ENCODE results near the gene TCF12.
"Not testable (repeated sequence)": the region's sequence is repeated elsewhere in the genome, so short reads cannot be mapped to it uniquely, and the experiment has no call there.

The TCF12 gene

DNA sequence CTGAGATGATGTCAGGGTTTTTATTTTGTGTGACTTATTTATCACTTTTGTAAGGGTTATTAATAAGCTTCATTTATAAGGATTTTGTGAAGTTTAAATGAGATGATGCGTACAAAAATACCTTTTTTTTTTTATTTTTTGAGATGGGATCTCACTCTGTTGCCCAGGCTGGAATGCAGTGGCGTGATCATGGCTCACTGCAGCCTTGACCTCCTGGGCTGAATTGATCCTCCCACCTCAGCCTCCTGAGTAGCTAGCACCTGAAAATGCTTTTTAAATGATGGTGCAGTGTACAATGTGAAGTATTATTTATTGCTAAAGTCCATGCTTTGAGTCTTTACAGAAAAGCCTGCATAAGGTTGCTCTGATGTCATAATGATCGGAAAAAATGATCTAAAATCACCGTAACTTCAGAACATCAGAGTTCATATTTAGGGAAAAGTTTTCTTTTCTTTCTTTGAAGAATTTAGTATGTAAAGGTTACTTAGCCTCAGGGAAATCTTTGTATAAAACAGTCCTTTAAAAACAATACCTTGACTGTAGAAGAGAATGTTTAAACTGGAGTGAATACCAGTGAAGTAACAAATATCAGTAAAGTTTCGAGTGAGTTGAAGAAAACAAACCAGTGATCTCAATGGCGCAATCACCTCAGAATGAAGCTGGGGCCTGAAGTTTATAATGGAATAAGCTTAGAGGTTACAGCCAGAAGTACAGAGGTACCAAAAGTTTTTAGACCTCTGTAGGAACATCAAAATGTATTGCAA, 29.7 kb downstream of the TCF12 start:
- Mint-ChIP-seq H3K36me3 (ENCODE audit: low read depth) (peaks cover 49% of the 10 kb centered on the region), H3K9me3 (peaks cover 12% of the 10 kb centered on the region), H3K4me1 (ENCODE audit: low read depth) (peaks cover 32% of the 10 kb centered on the region), H3K4me3 (no peak overlapping the region), H3K27me3 (no peaks in the 10 kb centered on the region), H3K27ac (no peak overlapping the region)
- DNase-seq: no peak

DNA sequence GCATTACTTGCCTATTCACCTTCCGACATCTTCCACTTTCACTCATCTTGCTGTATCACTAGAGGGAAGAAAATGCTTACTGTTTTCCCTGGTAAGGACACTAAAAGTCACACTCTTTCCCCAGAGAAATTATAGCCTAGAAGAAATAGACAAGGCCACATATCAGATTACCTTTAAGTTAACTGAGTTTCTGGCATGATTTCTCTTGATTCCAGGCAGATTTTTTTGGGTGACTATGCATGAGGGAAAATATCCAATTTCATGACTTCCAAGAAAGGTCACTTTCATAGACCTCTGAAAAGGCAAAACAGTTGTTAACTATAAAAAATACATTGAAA, 30.3 kb downstream of the TCF12 start:
- H3K27me3 Mint-ChIP-seq: no peaks in the 10 kb centered on the region
- H3K4me3 Mint-ChIP-seq: no peak overlapping the region
- peaks cover 50% of the 10 kb centered on the region for H3K36me3 Mint-ChIP-seq (ENCODE audit: low read depth)
- H3K9me3 Mint-ChIP-seq: peaks cover 12% of the 10 kb centered on the region
- H3K27ac Mint-ChIP-seq: no peak overlapping the region
- peaks cover 32% of the 10 kb centered on the region for H3K4me1 Mint-ChIP-seq (ENCODE audit: low read depth)
- no peak for DNase-seq

DNA sequence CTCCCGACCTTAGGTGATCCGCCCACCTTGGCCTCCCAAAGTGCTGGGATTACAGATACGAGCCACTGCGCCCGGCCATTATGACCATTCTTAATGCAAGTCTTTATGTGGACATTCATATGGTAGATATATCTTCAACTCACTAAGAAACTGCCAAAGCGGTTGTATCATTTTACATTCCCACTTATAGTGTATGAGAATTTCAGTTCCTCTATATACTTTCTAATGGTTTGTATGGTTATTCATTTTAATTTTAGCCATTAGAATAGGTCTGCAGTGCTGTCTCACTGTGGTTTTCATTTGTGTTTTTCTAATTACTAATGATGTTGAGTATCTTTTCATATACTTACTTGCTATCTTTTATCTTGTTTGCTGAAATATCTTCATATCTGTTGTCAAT, 32.5 kb downstream of the TCF12 start:
- DNase-seq: no peak
- Mint-ChIP-seq H3K4me1 (ENCODE audit: low read depth) (peaks cover 33% of the 10 kb centered on the region), H3K27ac (no peak overlapping the region), H3K9me3 (peaks cover 19% of the 10 kb centered on the region), H3K36me3 (ENCODE audit: low read depth) (peaks cover 47% of the 10 kb centered on the region), H3K4me3 (no peak overlapping the region), H3K27me3 (no peaks in the 10 kb centered on the region)

- H3K4me1 Mint-ChIP-seq (ENCODE audit: low read depth): peaks cover 28% of the 10 kb centered on the region
- no peak for DNase-seq
- H3K36me3 Mint-ChIP-seq (ENCODE audit: low read depth): peaks cover 46% of the 10 kb centered on the region
- no peak overlapping the region for H3K4me3 Mint-ChIP-seq
- H3K27ac Mint-ChIP-seq: no peak overlapping the region
- H3K9me3 Mint-ChIP-seq: peaks cover 19% of the 10 kb centered on the region
- no peaks in the 10 kb centered on the region for H3K27me3 Mint-ChIP-seq
Observed at GRCh38 chr15:56953790-56954189, 35.3 kb downstream of the TCF12 start.

- Mint-ChIP-seq H3K36me3 (ENCODE audit: low read depth) (peaks cover 41% of the 10 kb centered on the region), H3K9me3 (peaks cover 19% of the 10 kb centered on the region), H3K4me1 (ENCODE audit: low read depth) (peaks cover 31% of the 10 kb centered on the region)
- H3K27me3 Mint-ChIP-seq, DNase-seq, H3K4me3 Mint-ChIP-seq, H3K27ac Mint-ChIP-seq: not testable (repeated sequence)
Observed at GRCh38 chr15:56955011-56955410, 36.6 kb downstream of the TCF12 start.

GRCh38 chr15:56956538-56956937, 38.1 kb downstream of the TCF12 start:
- Mint-ChIP-seq H3K27me3 (no peaks in the 10 kb centered on the region), H3K9me3 (peaks cover 19% of the 10 kb centered on the region), H3K27ac (no peak overlapping the region), H3K36me3 (ENCODE audit: low read depth) (peaks cover 33% of the 10 kb centered on the region), H3K4me3 (no peak overlapping the region), H3K4me1 (ENCODE audit: low read depth) (peaks cover 34% of the 10 kb centered on the region)
- no peak for DNase-seq

DNA sequence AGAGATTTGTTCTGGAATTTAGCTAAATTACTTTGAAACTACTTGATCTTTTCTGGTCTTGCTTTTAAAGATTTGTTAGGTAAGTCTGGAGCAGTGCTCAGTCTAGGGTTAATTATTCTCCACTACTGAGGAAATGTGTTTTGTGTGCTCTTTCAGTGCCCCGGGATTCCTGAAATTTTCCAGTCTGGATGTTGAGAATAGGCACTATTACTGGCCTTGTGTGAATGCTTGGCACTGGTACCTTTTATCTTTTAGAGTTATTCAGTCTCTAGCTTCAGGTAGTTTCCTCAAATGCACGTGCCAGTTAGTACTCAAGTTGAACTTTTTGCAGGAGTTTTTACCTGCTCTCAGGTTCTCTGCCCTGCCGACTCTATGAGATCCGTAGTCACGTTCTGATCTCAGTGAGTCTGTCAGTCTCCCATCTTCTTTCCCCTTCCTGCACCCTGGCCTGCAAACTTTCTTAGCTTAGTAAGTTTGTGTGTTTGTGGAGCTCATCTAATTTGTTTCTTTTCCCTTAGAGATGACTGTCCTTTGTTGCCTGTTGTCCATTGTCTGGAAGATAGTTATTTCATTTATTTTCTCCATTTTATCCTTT, 39.5 kb downstream of the TCF12 start:
- peaks cover 41% of the 10 kb centered on the region for H3K4me1 Mint-ChIP-seq (ENCODE audit: low read depth)
- peaks cover 19% of the 10 kb centered on the region for H3K9me3 Mint-ChIP-seq
- peaks cover 32% of the 10 kb centered on the region for H3K36me3 Mint-ChIP-seq (ENCODE audit: low read depth)
- DNase-seq: no peak
- no peak overlapping the region for H3K27ac Mint-ChIP-seq
- H3K27me3 Mint-ChIP-seq: no peaks in the 10 kb centered on the region
- no peak overlapping the region for H3K4me3 Mint-ChIP-seq

DNA sequence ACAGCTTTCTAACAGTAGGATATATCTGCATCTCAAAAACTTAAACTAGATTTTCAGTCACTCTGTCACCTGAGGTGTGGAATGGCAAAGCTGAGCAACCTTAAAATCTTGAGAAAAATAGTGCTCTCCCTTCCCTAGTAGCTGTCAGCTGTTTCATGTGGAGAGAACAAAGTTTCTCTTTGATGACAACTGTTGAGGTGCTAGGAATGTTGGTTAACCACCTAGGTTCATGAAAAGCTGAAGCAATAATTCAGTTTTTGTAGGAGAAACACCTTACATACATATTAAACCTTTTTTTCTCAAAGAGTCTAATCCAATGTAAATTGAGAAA, 40.8 kb downstream of the TCF12 start:
- no peak for DNase-seq
- Mint-ChIP-seq H3K27ac (no peak overlapping the region), H3K4me1 (ENCODE audit: low read depth) (peaks cover 52% of the 10 kb centered on the region), H3K9me3 (peaks cover 17% of the 10 kb centered on the region), H3K36me3 (ENCODE audit: low read depth) (peaks cover 27% of the 10 kb centered on the region), H3K4me3 (peak overlapping the region; percentile 15), H3K27me3 (no peaks in the 10 kb centered on the region)

DNA sequence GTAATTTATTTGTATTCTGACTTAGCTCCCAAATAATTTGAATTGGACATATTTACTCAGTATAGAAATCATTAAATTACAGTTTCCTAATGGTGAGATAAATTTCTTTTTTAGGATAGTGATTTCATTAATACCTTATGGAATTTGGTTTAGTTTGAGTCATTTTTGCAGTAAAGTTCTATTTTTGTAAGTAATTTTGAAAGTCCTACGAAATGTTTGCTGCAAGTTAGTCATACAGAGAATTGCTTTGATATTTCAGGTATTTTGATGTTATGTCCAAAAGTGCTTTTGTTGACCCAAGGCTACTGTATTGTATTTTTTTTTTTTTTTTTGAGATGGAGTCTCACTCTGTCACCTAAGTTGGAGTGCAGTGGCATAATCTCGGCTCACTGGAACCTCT, 41.7 kb downstream of the TCF12 start:
- no peak overlapping the region for H3K4me3 Mint-ChIP-seq
- DNase-seq: no peak
- H3K27ac Mint-ChIP-seq: no peak overlapping the region
- H3K27me3 Mint-ChIP-seq: no peaks in the 10 kb centered on the region
- peaks cover 60% of the 10 kb centered on the region for H3K4me1 Mint-ChIP-seq (ENCODE audit: low read depth)
- peaks cover 11% of the 10 kb centered on the region for H3K9me3 Mint-ChIP-seq
- H3K36me3 Mint-ChIP-seq (ENCODE audit: low read depth): peaks cover 19% of the 10 kb centered on the region

DNA sequence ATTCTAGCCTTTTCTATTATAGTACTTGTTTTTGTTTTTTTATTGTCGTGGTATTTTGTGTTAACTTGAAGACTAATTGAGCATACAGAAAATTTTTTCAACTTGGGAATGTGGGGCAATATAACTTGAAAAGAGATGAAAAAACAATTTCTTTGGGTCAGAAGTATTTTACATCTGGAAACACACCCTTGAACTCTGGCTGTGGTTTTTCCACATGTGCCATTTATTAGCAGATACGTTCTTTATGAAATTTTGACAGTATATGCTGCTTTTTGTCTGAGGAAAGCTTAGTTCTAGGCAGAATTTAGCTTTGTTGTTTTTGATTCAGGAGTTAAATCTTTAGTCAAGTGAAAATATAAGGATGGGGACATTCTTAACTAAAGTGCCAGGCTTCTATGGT, 44.7 kb downstream of the TCF12 start:
- Mint-ChIP-seq H3K36me3 (ENCODE audit: low read depth) (peaks cover 3% of the 10 kb centered on the region), H3K27me3 (no peaks in the 10 kb centered on the region), H3K27ac (no peak overlapping the region), H3K4me1 (ENCODE audit: low read depth) (peaks cover 64% of the 10 kb centered on the region), H3K9me3 (no peaks in the 10 kb centered on the region), H3K4me3 (no peak overlapping the region)
- no peak for DNase-seq

DNA sequence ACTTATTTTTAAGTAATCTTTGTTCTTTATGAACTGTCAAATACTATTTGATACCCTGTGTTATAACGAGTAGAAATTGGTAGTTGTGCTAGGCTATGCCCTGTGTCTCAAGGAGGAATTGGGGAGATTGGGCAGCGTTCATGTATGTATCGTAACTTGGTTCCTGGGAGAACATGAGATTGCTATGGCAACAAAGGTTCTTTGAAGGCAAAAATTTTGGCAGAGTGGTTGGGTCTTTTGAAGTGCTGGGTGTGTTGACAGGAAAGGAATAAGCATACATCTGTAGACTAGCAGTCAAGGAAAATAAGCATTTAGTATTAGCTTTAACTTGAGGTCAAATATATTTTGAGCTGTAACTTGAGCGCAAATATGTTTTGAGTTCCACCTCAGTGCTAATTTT, 45.3 kb downstream of the TCF12 start:
- H3K4me1 Mint-ChIP-seq (ENCODE audit: low read depth): peaks cover 65% of the 10 kb centered on the region
- no peaks in the 10 kb centered on the region for H3K27me3 Mint-ChIP-seq
- no peaks in the 10 kb centered on the region for H3K9me3 Mint-ChIP-seq
- no peak overlapping the region for H3K4me3 Mint-ChIP-seq
- H3K36me3 Mint-ChIP-seq (ENCODE audit: low read depth): peaks cover 3% of the 10 kb centered on the region
- H3K27ac Mint-ChIP-seq: no peak overlapping the region
- no peak for DNase-seq

GRCh38 chr15:56964182-56964581, 45.7 kb downstream of the TCF12 start:
- no peak overlapping the region for H3K4me3 Mint-ChIP-seq
- no peak for DNase-seq
- H3K27me3 Mint-ChIP-seq: no peaks in the 10 kb centered on the region
- no peaks in the 10 kb centered on the region for H3K9me3 Mint-ChIP-seq
- peak overlapping the region; percentile 19 for H3K27ac Mint-ChIP-seq
- peaks cover 65% of the 10 kb centered on the region for H3K4me1 Mint-ChIP-seq (ENCODE audit: low read depth)
- peaks cover 3% of the 10 kb centered on the region for H3K36me3 Mint-ChIP-seq (ENCODE audit: low read depth)

DNA sequence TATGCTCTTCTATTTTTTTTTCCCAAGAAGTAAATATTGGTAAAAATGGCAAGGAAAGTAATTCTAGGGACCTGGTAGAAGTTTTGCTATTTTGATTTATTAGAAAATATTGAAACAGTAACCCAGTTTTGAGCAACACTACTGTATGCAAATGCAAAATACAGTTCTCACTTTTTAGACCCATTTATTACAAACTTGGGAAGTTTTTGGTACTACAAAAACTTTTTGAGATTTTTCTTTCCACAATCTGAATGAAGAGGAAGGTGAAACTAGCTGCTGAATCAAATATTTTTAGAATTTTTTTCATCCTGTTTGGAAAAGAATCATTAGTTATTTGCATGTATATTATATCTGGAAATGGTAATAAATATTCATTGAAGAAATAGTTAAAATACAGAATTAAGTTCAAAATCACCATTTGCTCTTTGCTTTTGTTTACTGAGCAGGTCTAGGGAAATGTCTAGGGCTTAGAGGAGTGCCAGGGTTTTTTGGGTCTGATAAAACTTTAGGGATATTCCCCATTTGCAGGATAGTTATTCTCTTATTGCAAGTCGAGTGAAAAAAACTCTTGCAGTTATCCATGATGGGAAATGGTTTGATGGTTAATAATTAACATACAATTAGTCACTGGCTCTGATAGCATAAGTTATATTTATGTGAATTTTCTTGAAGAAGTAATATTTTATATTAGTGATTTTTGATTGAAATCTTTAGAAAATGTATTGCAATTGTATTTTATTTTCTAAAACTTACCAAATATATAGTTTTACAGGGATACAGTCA, 47.0 kb downstream of the TCF12 start:
- Mint-ChIP-seq H3K4me3 (no peak overlapping the region), H3K27me3 (no peaks in the 10 kb centered on the region), H3K4me1 (ENCODE audit: low read depth) (peaks cover 65% of the 10 kb centered on the region), H3K9me3 (no peaks in the 10 kb centered on the region), H3K27ac (no peak overlapping the region), H3K36me3 (ENCODE audit: low read depth) (peaks cover 4% of the 10 kb centered on the region)
- no peak for DNase-seq

GRCh38 chr15:56967336-56967735, 48.9 kb downstream of the TCF12 start:
- H3K27me3 Mint-ChIP-seq: no peaks in the 10 kb centered on the region
- no peaks in the 10 kb centered on the region for H3K9me3 Mint-ChIP-seq
- DNase-seq: no peak
- H3K4me3 Mint-ChIP-seq: no peak overlapping the region
- H3K36me3 Mint-ChIP-seq (ENCODE audit: low read depth): peaks cover 3% of the 10 kb centered on the region
- peaks cover 67% of the 10 kb centered on the region for H3K4me1 Mint-ChIP-seq (ENCODE audit: low read depth)
- no peak overlapping the region for H3K27ac Mint-ChIP-seq

DNA sequence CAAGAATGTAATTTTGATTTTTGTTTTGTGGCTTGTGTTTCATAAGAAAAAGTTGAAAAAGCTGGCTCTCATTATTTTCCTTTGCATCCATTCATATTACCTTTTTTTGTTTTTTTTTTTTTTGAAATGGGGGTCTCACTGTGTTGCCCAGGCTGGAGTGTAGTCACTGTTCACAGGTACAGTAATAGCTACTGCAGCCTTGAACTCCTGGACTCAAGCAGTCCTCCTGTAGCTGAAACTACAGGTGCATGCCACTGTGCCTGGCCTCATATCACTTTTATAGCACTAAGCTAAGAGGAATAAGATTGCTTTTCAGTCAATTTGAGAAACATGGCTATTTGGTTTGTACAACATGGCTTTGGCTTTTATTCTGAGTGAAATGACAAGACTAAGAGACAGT, 49.8 kb downstream of the TCF12 start:
- H3K27ac Mint-ChIP-seq: no peak overlapping the region
- H3K9me3 Mint-ChIP-seq: no peaks in the 10 kb centered on the region
- no peak overlapping the region for H3K4me3 Mint-ChIP-seq
- DNase-seq: no peak
- peaks cover 67% of the 10 kb centered on the region for H3K4me1 Mint-ChIP-seq (ENCODE audit: low read depth)
- H3K36me3 Mint-ChIP-seq (ENCODE audit: low read depth): peaks cover 2% of the 10 kb centered on the region
- H3K27me3 Mint-ChIP-seq: no peaks in the 10 kb centered on the region
